GM12865 (cell line): Measurements from ENCODE around the gene BCL2L12.

Experiments
- DNase-seq: peaks from one replicate; pipeline ENCODE4 v3.0.0; 2010; ENCODE audit warnings: low read depth
- H3K4me3 ChIP-seq: 2 replicates; pipeline ENCODE4 v1.5.1; 2011; ENCODE audit warnings: mild to moderate bottlenecking, low read depth, low read length, control low read depth
- TF ChIP-seq, protein P1 (sequence below): IDR thresholded peaks from 2 replicates; pipeline ENCODE4 v1.5.1; 2011; ENCODE audit warnings: low read length, control low read depth, low read depth, inconsistent platforms; ENCODE audit not compliant: insufficient read depth; ENCODE audit errors: missing control alignments

BCL2L12 gene

GRCh38 chr19:49666120-49666444 lies 349 bp downstream of the BCL2L12 start:
- TF ChIP-seq, protein P1, sequence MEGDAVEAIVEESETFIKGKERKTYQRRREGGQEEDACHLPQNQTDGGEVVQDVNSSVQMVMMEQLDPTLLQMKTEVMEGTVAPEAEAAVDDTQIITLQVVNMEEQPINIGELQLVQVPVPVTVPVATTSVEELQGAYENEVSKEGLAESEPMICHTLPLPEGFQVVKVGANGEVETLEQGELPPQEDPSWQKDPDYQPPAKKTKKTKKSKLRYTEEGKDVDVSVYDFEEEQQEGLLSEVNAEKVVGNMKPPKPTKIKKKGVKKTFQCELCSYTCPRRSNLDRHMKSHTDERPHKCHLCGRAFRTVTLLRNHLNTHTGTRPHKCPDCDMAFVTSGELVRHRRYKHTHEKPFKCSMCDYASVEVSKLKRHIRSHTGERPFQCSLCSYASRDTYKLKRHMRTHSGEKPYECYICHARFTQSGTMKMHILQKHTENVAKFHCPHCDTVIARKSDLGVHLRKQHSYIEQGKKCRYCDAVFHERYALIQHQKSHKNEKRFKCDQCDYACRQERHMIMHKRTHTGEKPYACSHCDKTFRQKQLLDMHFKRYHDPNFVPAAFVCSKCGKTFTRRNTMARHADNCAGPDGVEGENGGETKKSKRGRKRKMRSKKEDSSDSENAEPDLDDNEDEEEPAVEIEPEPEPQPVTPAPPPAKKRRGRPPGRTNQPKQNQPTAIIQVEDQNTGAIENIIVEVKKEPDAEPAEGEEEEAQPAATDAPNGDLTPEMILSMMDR: no peak
- H3K4me3 ChIP-seq: peak overlapping the region; percentile 57
- no peak for DNase-seq

DNA sequence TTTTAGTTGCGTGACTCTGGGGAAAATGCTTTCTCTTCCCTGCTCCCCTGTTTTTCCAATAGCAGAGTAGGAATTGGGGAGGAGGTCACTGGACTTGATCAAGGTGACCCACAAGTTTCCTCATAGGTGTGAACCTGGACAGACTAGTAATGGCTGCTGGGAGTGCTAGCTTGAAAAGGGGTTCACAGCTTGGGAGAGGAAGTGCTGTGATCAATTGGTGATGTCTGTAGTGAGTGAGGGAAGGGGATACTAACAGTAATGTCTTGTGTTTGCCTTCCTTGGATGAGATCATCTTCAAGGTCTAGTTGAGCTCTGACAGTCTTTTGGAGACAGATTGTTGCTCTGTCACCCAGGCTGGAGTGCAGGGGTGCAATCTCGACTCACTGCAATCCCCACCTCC lies 1.7 kb downstream of the BCL2L12 start:
- TF ChIP-seq, protein P1: no peak
- no peak overlapping the region for H3K4me3 ChIP-seq
- no peak for DNase-seq

GRCh38 chr19:49669516-49669915 lies 3.8 kb downstream of the BCL2L12 start:
- no peak for DNase-seq
- TF ChIP-seq, protein P1: no peak
- no peak overlapping the region for H3K4me3 ChIP-seq

- TF ChIP-seq, protein P1: peak; percentile 98
- no peak overlapping the region for H3K4me3 ChIP-seq
- peak; percentile 88 for DNase-seq
These were observed 6.6 kb downstream of the BCL2L12 start for GRCh38 chr19:49672131-49672919.

DNA sequence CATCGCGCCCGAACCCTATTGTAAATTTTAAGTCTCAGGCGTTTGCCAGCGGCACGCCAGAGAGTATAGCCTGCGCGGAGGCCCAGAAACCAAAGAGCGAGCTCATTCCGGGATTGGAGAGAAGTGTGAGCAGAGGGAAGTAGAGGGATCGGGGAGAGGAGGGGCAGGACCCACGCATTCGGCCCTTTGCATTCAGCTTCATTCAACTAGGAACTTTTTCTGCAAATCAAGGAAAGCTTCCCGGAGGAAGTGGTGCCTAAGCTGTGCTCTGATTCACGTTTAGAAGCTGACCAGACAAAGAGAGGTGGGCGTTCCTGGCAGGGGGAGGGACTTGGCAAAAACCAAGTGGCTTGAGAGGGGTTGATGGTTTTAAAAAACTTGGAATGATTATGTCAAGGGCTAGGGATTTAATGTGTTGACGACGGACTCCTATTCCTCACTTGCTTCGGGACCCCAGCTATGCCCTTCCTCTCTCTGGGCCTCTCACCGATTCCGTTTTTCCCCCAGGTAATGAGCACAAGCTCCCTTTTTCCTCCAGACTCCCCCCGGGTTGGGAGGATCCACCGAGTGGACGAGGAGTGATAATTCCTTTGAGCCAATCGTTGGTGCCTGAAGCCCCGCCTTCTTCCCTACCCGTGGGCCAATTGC lies 10.5 kb downstream of the BCL2L12 start:
- TF ChIP-seq, protein P1: no peak
- DNase-seq: peak; percentile 95
- peak overlapping the region; percentile 95 for H3K4me3 ChIP-seq

GRCh38 chr19:49676784-49677230 lies 11.1 kb downstream of the BCL2L12 start:
- H3K4me3 ChIP-seq: peak overlapping the region; percentile 93
- peak; percentile 100 for DNase-seq
- TF ChIP-seq, protein P1: no peak
